ENCODE measurements around the gene HCRT. TPM values are rescaled to one million over a fixed set of nuclear protein-coding genes. Genes with fewer than 3 reads are reported as not detected.

HCRT gene
- total RNA-seq, 2 experiments from 2014 or later, result not detected

DNA sequence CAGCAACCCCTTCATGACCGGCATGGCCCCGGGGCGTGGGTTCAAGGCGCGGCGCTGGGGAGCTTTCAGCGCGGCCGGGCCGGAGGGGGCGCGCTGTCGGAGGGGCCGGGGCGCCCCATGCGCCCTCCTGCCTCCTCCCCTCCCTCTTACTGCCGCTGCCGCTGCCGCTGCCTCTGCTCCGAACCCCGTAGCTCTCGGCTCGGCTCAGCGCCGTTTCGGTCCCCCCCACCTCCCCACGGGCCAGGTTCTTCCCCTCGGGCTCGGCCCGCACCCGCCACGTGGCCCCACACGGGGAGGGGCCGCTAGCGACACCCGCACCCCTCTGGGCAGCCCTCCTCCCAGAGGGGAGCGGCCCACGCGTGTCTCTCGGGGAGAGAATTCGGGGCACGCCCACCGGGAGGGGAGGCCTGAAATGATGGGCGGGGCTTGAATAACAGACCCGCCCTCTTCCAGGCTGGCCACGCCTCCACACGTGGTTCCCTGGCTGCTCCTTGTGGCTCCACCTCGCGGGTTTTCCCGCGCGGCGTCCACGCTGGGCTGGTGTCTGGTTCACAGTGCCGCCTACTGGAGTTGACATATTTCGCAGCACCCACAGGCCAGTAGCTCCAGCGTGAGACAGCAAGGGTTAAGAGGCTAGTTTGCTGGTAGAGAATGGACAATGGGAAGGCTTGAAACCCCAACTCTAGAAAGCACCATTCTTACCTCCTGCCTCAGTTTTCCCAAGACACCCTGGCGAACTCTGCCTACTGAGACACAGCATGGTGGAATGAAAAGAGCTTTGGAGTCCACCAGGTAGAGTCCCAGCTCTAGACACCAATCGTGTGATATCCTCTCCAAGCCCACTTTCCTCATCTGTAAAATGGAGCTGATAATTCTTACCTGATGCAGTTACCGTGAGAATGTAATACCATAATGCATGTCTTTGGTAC lies 4.1 kb downstream of the HCRT start, which contains the start of gene KCNH4:
Gene KCNH4, minus strand, starts transcription at position 221 of the 929 bp plus-strand sequence. Its CDS starts 197 bp downstream, at position 24.
- H3K27ac Mint-ChIP-seq, result no peak within 1 kb of the TSS
- H3K36me3 Mint-ChIP-seq, result no peaks in the 10 kb centered on the region
- ATAC-seq (peak; percentile 62), DNase-seq (peak; percentile 91)
- peaks cover 52% of the 10 kb centered on the region for H3K4me1 Mint-ChIP-seq
- H3K4me3 Mint-ChIP-seq, result peak within 1 kb of the TSS; percentile 26
- peaks cover 36% of the 10 kb centered on the region for H3K27me3 Mint-ChIP-seq
- CTCF ChIA-PET, result interaction anchor here (0.7 to 5.2 kb wide), 28 partner anchors 9 to 354 kb away, joined by 3 to 29 read pairs (median 4); partner anchors contain the start of genes CNP, DNAJC7, GHDC and KAT2A
- no peaks in the 10 kb centered on the region for H3K9me3 Mint-ChIP-seq (ENCODE audit: low read depth)

GRCh38 chr17:42180411-42180921 lies 4.8 kb downstream of the HCRT start:
- H3K4me1 Mint-ChIP-seq, result peaks cover 52% of the 10 kb centered on the region
- H3K27me3 Mint-ChIP-seq, result peaks cover 36% of the 10 kb centered on the region
- H3K36me3 Mint-ChIP-seq, result no peaks in the 10 kb centered on the region
- H3K4me3 Mint-ChIP-seq, result no peak overlapping the region
- CTCF ChIA-PET, result interaction anchor here (0.7 to 5.2 kb wide), 14 partner anchors 10 to 355 kb away, joined by 3 to 29 read pairs (median 5); partner anchors contain the start of genes DNAJC7, GHDC, KAT2A and NKIRAS2
- no peaks in the 10 kb centered on the region for H3K9me3 Mint-ChIP-seq (ENCODE audit: low read depth)
- DNase-seq, result no peak
- H3K27ac Mint-ChIP-seq, result no peak overlapping the region
- ATAC-seq, result no peak

DNA sequence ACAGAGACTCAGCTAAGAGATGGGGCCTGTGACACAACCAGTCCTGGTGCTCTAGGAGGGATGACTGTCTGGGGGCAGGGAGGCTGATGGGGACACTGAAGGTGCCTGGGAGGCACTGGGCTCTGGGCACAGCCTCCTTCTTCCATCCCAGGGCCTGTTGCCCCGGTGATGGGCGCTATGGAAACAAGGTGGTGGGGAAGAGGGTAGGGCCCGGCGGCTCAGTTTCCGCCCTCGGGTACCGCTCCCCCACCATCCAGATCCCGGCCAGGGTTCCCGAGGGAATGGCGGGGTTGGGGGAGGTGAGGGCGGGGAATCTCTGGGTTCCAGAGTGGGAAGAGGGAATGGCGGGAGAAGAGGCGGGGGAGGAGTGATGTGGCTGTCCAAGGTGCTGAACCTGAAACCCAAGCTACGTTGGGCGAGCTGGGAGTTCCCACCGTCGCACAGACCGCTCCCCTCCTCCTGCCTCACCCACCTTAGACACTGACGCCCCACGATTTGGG lies 5.3 kb downstream of the HCRT start:
- peaks cover 36% of the 10 kb centered on the region for H3K27me3 Mint-ChIP-seq
- H3K36me3 Mint-ChIP-seq, result no peaks in the 10 kb centered on the region
- no peak for DNase-seq
- no peak overlapping the region for H3K4me3 Mint-ChIP-seq
- no peak for ATAC-seq
- H3K9me3 Mint-ChIP-seq (ENCODE audit: low read depth), result no peaks in the 10 kb centered on the region
- peaks cover 51% of the 10 kb centered on the region for H3K4me1 Mint-ChIP-seq
- H3K27ac Mint-ChIP-seq, result no peak overlapping the region
- CTCF ChIA-PET, result interaction anchor here (1.1 to 5.2 kb wide), 11 partner anchors 10 to 349 kb away, joined by 3 to 29 read pairs (median 7); partner anchors contain the start of genes GHDC, KAT2A and NKIRAS2

DNA sequence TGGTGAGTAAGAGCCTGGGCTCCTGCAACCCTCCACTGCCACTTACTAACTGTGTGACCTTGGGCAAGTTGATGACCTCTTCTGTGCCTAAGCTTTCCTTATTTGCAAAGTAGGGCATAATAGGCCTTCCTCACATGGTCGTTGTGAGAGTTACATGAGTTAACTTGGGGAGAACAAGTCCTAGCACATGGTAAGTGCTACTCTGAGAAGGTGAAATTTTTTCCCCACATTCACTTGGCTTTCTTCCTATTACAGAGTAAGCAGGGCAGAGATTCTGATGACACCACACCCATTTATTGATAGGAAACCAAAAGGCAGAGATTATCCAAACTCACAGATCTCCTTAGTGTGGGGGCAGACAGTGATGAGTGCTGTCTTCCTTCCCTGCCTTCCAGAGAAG lies 5.9 kb downstream of the HCRT start:
- Mint-ChIP-seq H3K36me3 (no peaks in the 10 kb centered on the region), H3K4me3 (no peak overlapping the region), H3K9me3 (ENCODE audit: low read depth) (no peaks in the 10 kb centered on the region), H3K4me1 (peaks cover 46% of the 10 kb centered on the region), H3K27ac (no peak overlapping the region), H3K27me3 (peaks cover 36% of the 10 kb centered on the region)
- DNase-seq (no peak), ATAC-seq (no peak)
- CTCF ChIA-PET, result interaction anchor here (0.5 to 3.6 kb wide), 10 partner anchors 11 to 216 kb away, joined by 3 to 26 read pairs (median 4); partner anchors contain the start of gene GHDC

DNA sequence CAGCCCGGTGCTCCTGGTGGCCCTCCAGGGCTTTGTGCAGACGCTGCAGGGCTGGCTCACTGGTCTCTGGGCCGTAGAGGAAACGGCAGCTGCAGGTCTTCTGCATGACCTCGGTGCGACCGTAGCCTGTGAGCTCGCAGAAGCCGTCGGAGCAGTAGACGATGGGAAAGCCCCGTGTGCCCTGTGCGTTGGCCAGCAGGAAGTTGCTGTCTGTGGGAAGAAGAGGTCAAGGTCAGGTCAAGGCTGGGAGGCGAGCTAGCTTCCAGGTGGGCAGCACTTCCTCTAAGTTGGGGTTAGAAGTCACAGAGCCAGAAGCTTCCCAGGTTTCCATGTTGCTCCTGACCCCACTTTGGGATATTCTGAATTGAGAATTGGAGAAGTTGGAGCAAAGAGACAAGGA lies 6.4 kb downstream of the HCRT start:
- Mint-ChIP-seq H3K4me1 (peaks cover 44% of the 10 kb centered on the region), H3K27me3 (peaks cover 36% of the 10 kb centered on the region), H3K4me3 (no peak overlapping the region), H3K36me3 (no peaks in the 10 kb centered on the region), H3K9me3 (ENCODE audit: low read depth) (no peaks in the 10 kb centered on the region), H3K27ac (no peak overlapping the region)
- peak; percentile 55 for DNase-seq
- CTCF ChIA-PET, result interaction anchor here (0.5 to 3.6 kb wide), 11 partner anchors 9 to 216 kb away, joined by 3 to 26 read pairs (median 3); partner anchors contain the start of gene GHDC
- no peak for ATAC-seq

- no peaks in the 10 kb centered on the region for H3K9me3 Mint-ChIP-seq (ENCODE audit: low read depth)
- ATAC-seq (no peak), DNase-seq (no peak)
- H3K4me3 Mint-ChIP-seq, result no peak overlapping the region
- no peaks in the 10 kb centered on the region for H3K36me3 Mint-ChIP-seq
- CTCF ChIA-PET, result no interaction called here
- H3K4me1 Mint-ChIP-seq, result peaks cover 32% of the 10 kb centered on the region
- H3K27me3 Mint-ChIP-seq, result peaks cover 32% of the 10 kb centered on the region
- H3K27ac Mint-ChIP-seq, result no peak overlapping the region
Observed at GRCh38 chr17:42177684-42178083, 7.6 kb downstream of the HCRT start.

- no peak overlapping the region for H3K27ac Mint-ChIP-seq
- peaks cover 13% of the 10 kb centered on the region for H3K4me1 Mint-ChIP-seq
- ATAC-seq (no peak), DNase-seq (no peak)
- H3K4me3 Mint-ChIP-seq, result no peak overlapping the region
- H3K9me3 Mint-ChIP-seq (ENCODE audit: low read depth), result no peaks in the 10 kb centered on the region
- CTCF ChIA-PET, result no interaction called here
- peaks cover 6% of the 10 kb centered on the region for H3K27me3 Mint-ChIP-seq
- no peaks in the 10 kb centered on the region for H3K36me3 Mint-ChIP-seq
Observed at GRCh38 chr17:42174126-42174783, 11.0 kb downstream of the HCRT start.

DNA sequence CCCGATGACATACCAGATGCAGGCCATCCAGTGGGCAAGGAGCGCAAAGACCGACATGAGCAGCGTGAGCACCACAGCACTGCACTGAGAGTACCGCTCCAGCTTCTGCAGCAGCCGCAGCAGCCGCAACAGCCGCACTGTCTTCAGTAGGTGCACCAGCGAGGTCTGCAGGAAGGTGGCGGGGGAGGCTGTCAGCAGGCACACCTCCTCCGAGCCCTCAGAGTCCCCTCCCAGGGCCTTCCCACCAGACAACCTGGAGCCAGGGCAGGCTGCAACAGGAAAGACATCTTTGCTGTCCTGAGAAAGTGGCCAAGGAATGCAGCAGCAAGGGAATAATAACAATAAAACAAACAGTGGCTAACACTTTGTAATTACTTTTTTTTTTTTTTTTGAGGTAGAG lies 13.4 kb downstream of the HCRT start:
- CTCF ChIA-PET, result interaction anchor here (1.2 kb wide), 1 partner anchor 10 kb away, joined by 4 read pairs; no protein-coding TSS in a partner anchor
- Mint-ChIP-seq H3K36me3 (no peaks in the 10 kb centered on the region), H3K4me3 (no peak overlapping the region), H3K27me3 (no peaks in the 10 kb centered on the region), H3K27ac (no peak overlapping the region), H3K9me3 (ENCODE audit: low read depth) (no peaks in the 10 kb centered on the region), H3K4me1 (no peaks in the 10 kb centered on the region)
- ATAC-seq, result no peak
- no peak for DNase-seq

DNA sequence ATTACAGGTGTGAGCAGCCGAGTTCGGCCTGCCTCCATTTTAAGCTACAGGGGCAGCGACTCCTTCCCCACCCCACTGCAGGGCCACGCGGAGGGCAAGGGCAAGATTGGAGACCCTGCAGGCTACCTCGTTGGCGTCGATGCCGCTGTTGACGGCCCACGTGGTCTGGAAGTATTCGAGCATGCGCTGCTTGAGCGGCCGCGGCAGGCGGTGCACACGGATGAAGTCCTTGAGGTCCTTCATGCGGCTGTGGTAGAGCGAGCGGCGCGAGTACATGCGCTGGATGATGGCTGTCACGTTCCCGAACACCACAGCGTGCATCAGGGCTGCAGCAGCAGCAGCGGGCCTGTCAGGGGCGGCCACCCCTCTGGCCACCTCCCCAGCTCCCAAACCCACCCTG lies 15.9 kb downstream of the HCRT start:
- no peak for ATAC-seq
- H3K36me3 Mint-ChIP-seq, result no peaks in the 10 kb centered on the region

GRCh38 chr17:42167807-42168206 lies 17.4 kb downstream of the HCRT start:
- DNase-seq, result no peak
- CTCF ChIA-PET, result interaction anchor here (0.5 to 1.7 kb wide), 3 partner anchors 11 to 153 kb away, joined by 3 read pairs; partner anchors contain the start of gene KCNH4

More for the DNA sequence above, 15.9 kb downstream of the HCRT start:
- CTCF ChIA-PET, result no interaction called here
- H3K9me3 Mint-ChIP-seq (ENCODE audit: low read depth), result no peaks in the 10 kb centered on the region
- DNase-seq, result no peak
- no peaks in the 10 kb centered on the region for H3K27me3 Mint-ChIP-seq
- H3K4me1 Mint-ChIP-seq, result no peaks in the 10 kb centered on the region
- no peak overlapping the region for H3K27ac Mint-ChIP-seq
- H3K4me3 Mint-ChIP-seq, result no peak overlapping the region

DNA sequence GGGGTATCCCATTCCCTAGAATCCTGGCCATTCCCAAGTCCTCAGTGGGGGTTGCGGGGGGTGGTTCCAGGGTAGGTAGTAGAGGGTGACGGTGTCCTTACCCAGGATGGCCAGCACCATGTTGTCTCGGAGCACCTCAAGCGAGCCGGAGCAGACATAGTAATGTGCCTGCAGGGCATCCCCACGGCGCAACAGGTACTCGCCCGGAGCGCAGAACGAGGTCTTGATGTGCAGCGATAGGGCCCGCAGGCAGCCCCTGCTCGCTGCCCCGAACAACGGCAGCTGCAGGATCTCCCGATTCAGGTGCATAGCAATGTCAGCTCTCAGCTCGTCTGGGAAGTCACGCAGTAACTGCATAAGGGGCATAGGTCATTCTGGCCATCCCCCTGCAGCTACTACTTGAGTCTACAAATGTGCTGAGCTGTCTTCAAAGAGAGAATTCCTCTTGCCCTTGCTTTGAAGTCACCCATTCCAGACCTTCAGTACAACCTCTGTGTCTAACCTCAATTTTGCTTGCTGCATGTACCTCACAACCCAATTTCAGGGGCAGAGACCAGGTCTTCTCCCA lies 19.0 kb downstream of the HCRT start:
- Mint-ChIP-seq H3K9me3 (ENCODE audit: low read depth) (no peaks in the 10 kb centered on the region), H3K36me3 (no peaks in the 10 kb centered on the region), H3K27ac (no peak overlapping the region), H3K4me1 (no peaks in the 10 kb centered on the region), H3K27me3 (no peaks in the 10 kb centered on the region), H3K4me3 (no peak overlapping the region)
- ATAC-seq (no peak), DNase-seq (no peak)
- CTCF ChIA-PET, result interaction anchor here (1.7 kb wide), 1 partner anchor 12 kb away, joined by 3 read pairs; no protein-coding TSS in a partner anchor

More at GRCh38 chr17:42167807-42168206, 17.4 kb downstream of the HCRT start:
- Mint-ChIP-seq H3K9me3 (ENCODE audit: low read depth) (no peaks in the 10 kb centered on the region), H3K4me3 (no peak overlapping the region), H3K36me3 (no peaks in the 10 kb centered on the region), H3K27ac (no peak overlapping the region), H3K4me1 (no peaks in the 10 kb centered on the region), H3K27me3 (no peaks in the 10 kb centered on the region)
- ATAC-seq, result no peak

GRCh38 chr17:42165751-42166150 lies 19.5 kb downstream of the HCRT start:
- H3K36me3 Mint-ChIP-seq, result no peaks in the 10 kb centered on the region
- no peak overlapping the region for H3K27ac Mint-ChIP-seq
- H3K4me3 Mint-ChIP-seq, result no peak overlapping the region
- H3K27me3 Mint-ChIP-seq, result no peaks in the 10 kb centered on the region
- no peaks in the 10 kb centered on the region for H3K9me3 Mint-ChIP-seq (ENCODE audit: low read depth)
- ATAC-seq, result no peak
- no peak for DNase-seq
- CTCF ChIA-PET, result no interaction called here
- H3K4me1 Mint-ChIP-seq, result no peaks in the 10 kb centered on the region

All from activated CD8-positive, alpha-beta memory T cell treated with anti-CD3 and anti-CD28 coated beads, Interleukin-2, amount 10 ng/mL, durations not matched to agents 7 days and 5 days (primary cell).